GM04503 (cell line): ENCODE results near the gene OR5D16.
"Not testable (repeated sequence)": the region's sequence is repeated elsewhere in the genome, so short reads cannot be mapped to it uniquely, and the experiment has no call there.

ENCODE experiments used
- DNase-seq: peaks from one replicate; pipeline ENCODE4 v3.0.0-alpha.2; 2012; ENCODE audit warnings: low read depth

The OR5D16 gene

DNA sequence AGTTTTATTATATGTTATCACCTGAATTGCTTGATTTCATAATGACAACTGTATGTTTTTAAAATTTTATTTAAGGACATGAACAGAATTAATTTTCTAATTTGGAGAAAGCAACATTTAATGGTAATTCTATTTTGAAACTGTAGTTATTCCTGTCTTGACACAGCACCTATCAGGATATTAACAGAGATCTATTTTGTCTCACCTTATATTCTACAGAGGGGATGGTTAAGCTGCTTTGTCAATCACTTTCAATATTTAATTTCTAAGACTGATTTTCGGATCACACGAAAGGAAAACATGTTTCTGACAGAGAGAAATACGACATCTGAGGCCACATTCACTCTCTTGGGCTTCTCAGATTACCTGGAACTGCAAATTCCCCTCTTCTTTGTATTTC, at the start of gene OR5D16:
TSS of gene OR5D16 (plus strand) at position 301 of the 400 bp plus-strand sequence. CDS start at position 301, 0 bp downstream.
- DNase-seq: no peak

- DNase-seq: no peak
Observed at GRCh38 chr11:55791606-55792005, 46.9 kb upstream of the OR5D16 start.

- DNase-seq: no peak
Observed at GRCh38 chr11:55793321-55793720, 45.2 kb upstream of the OR5D16 start.

- no peak for DNase-seq
Observed at GRCh38 chr11:55795256-55795655, 43.3 kb upstream of the OR5D16 start, which contains the start of gene OR5D14. TSS of gene OR5D14 (plus strand) at chr11:55795556. CDS start at chr11:55795556, 0 bp downstream.

- no peak for DNase-seq
Observed at GRCh38 chr11:55806248-55806647, 32.3 kb upstream of the OR5D16 start.

GRCh38 chr11:55811067-55811466, 27.5 kb upstream of the OR5D16 start, which contains the start of gene OR5L1:
TSS of gene OR5L1 (plus strand) at chr11:55811367. CDS start at chr11:55811467, 100 bp downstream.
- no peak for DNase-seq

- DNase-seq: no peak
Observed at GRCh38 chr11:55819330-55819729, 19.2 kb upstream of the OR5D16 start, which contains the start of gene OR5D18. TSS of gene OR5D18 (plus strand) at chr11:55819630. CDS start at chr11:55819630, 0 bp downstream.

- no peak for DNase-seq
Observed at GRCh38 chr11:55826919-55827318, 11.6 kb upstream of the OR5D16 start, which contains the start of gene OR5L2. TSS of gene OR5L2 (plus strand) at chr11:55827219. CDS start at chr11:55827219, 0 bp downstream.

GRCh38 chr11:55847453-55847852, 8.9 kb downstream of the OR5D16 start:
- no peak for DNase-seq

GRCh38 chr11:55849037-55849436, 10.5 kb downstream of the OR5D16 start:
- DNase-seq: no peak

GRCh38 chr11:55852141-55852540, 13.6 kb downstream of the OR5D16 start:
- DNase-seq: no peak

DNA sequence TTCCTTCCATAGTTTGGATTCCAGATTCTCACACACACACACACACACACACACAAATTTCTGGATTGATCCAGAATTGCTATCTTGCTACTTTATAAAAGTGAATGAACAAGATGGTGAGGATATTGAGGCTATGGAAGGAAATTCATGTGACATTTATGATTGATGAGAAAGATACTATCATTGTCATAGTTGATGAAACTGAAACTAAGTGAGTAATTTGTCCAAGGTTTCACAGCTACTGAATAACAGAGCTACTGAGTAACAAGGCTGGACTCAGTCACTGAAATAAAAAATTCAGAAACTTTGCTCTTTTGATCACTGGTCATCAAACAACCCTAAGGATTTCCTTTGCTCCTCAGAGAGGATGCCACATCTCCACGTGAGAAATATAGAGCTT, 16.2 kb downstream of the OR5D16 start:
- no peak for DNase-seq

- DNase-seq: not testable (repeated sequence)
Observed at GRCh38 chr11:55867354-55867753, 28.8 kb downstream of the OR5D16 start.

- not testable (repeated sequence) for DNase-seq
Observed at GRCh38 chr11:55872731-55873130, 34.2 kb downstream of the OR5D16 start.

- DNase-seq: not testable (repeated sequence)
Observed at GRCh38 chr11:55873146-55873545, 34.6 kb downstream of the OR5D16 start.

GRCh38 chr11:55882997-55883396, 44.4 kb downstream of the OR5D16 start, which contains the start of gene TRIM51:
TSS of gene TRIM51 (plus strand) at chr11:55883297. CDS start at chr11:55885429, 2,132 bp downstream.
- not testable (repeated sequence) for DNase-seq

DNA sequence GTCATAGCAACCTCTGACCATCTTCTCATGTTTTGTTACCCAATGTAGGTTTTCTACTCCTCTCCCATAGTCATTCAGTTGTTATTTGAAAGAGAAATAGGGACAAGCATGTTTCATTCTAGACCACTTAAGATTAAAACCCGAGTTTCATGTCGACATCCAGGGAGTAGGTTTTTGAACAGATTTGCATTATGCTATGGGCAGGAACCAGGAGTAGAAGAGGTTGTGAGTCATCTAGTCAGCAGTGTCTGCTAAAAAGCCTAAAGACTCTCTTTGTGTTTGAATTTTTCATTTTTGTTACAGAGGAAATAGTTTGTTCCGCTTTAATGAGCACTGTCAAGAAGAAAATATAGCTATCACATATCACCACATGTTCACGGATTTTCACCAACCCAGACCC, 46.4 kb downstream of the OR5D16 start:
- DNase-seq: not testable (repeated sequence)

DNA sequence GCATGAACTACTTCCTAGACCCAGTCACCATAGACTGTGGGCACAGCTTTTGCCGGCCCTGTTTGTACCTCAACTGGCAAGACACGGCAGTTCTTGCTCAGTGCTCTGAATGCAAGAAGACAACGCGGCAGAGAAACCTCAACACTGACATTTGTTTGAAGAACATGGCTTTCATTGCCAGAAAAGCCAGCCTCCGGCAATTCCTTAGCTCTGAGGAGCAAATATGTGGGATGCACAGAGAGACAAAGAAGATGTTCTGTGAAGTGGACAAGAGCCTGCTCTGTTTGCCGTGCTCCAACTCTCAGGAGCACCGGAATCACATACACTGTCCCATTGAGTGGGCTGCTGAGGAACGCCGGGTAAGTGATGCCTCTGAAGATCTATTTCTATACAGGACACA, 46.9 kb downstream of the OR5D16 start:
- DNase-seq: not testable (repeated sequence)
